Measurements from ENCODE around the gene SRSF3.
"Not testable (repeated sequence)": the region's sequence is repeated elsewhere in the genome, so short reads cannot be mapped to it uniquely, and the experiment has no call there.

SRSF3 gene

DNA sequence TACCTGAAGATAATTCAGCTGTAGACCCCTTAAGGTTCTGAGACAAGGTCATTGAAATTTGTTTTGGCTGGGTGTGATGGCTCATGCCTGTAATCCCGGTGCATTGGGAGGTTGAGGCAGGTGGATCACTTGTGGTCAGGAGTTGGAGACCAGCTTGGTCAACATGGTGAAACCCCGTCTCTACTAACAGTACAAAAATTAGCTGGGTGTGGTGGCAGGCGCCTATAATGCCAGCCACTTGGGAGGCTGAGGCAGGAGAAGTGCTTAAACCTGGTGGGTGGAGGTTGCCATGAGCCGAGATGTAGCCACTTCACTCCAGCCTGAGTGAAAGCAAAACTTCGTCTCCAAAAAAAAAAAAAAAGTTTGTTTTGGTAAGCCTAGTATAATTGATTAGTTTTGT lies 11.0 kb downstream of the SRSF3 start:
- DNase-seq (ENCODE audit: low spot score), result no peak

DNA sequence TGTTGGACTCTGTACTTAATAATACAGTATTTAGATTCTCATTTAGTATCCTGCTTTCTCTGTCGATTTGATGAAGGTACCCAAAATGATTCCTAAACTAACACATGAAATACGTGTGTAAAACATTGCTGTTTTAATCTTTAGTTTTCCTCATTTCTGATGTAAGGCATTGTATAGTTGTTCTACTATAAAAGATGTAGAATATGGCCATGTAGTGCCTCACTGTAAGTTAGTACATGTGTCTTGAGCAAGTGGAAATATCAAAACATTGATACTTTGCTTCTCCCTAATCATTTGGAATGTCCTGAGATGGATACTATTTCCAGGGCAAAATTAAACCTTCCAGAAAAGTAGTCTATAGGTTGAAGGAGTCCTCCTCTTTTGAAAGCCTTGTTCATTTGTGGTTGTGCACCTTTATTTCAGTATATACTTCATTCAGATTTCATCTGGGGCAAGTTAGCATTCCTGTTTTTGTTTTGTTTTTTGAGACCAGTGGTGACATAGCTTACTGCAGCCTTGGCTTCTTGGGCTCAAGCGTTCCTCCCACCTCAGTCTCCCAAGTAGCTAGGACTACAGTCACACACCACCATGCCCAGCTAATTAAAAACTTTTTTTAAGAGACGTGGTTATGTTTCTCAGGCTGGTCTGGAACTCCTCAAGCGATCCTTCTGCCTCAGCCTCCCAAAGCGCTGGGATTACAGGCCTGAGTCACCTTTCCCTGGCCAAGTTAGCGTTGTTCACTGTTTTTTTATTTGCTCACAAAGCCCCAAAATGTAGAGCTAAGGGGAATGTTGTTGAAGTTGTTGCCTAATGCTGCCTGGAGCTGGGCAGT lies 11.6 kb downstream of the SRSF3 start:
- DNase-seq (ENCODE audit: low spot score), result no peak

DNA sequence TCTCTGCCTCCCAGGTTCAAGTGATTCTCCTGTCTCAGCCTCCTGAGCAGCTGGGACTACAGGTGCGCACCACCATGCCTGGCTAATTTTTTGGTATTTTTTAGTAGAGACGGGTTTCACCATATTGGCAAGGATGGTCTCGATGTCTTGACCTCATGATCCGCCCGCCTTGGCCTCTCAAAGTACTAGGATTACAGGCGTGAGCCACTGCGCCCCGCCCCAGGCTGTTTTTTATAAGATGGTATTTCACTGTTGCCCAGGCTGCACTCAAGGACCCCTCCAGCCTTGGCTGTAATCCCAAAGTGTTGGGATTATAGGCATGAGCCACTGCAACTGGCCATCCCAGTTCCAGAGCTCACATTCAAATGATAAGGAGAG lies 13.1 kb downstream of the SRSF3 start:
- DNase-seq (ENCODE audit: low spot score), result not testable (repeated sequence)

DNA sequence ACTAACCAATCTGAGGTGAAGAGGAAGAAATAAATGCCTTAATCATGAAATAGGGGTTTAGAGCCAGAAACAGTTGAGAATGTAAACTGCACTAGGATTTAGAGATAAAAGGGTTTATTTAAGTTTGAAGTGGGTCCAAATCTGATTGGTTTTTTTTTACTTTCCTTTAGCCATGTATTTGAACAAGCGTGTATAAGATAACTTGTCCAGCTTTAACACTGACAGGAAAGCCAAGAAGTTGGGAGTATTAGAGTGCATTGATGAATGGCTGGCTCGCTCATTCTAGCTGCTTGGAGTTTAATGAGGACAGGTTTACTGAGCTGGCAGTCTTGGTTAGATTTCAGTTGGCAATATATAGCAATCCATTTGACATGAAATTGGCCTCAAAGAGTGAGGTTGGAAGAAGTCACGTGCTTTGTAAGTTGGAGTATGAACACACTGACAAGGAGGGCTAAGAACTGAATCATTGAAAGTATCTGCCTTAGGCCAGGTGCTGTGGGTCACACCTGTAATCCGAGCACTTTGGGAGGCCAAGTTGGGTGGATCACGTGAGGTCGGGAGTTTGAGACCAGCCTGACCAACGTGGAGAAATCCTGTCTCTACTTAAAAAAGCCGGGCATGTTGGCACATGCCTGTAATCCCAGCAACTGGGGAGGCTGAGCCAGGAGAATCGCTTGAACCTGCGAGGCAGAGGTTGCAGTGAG lies 13.7 kb downstream of the SRSF3 start:
- no peak for DNase-seq (ENCODE audit: low spot score)

DNA sequence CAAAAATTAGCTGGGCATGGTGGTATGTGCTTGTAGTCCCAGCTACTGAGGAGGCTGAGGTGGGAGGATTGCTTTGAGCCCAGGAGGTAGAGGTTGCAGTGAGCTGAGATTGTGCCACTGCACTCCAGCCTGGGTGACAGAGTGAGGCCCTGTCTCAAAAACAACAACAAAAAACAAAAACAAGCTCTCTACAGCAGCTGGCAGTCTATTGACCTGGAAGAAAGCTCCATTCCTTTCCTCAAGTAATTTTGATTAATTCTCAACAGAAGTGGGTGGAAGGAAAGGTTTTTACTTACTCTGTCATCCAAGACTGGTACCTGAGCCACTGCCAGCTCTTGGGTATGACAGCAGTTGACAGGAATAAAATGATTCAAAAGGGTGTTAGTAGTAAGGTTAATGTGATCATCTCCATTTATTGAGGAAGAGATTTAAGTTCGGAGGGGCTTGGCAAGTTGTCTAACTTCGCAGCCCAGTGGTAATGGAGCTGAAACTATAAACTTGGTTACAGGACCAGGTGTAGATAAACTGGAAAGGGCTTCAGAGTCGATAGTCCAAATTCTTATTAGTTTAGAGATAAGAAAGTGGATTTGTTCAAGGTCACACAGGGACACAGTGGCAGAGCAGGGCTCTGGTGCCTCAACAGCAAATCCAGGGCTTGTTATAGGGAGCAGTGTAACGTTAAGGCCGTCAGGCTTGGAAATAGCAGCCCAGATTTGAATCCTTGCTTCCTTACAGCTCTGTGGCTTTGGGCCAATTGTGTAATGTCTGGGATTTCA lies 14.8 kb downstream of the SRSF3 start:
- DNase-seq (ENCODE audit: low spot score), result no peak

DNA sequence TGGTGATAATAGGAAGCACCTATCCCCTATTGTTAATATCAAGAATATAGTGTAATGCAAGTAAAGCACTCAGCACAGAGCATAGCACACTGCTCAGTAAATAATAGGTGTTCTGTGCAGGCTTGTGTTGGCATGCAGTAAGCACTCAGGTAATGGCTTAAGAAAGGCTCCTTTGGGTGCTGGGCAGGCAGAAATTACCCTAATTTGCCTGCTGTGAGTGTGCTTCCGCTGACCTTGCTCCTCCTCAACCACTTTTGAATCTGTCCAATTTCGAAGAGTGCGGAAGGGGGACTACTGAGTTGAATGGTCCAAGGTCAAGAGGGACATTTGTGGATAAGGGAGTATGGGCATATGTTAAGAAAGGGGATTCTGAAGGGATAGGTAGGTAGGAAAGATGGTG lies 15.4 kb downstream of the SRSF3 start:
- DNase-seq (ENCODE audit: low spot score), result no peak

DNA sequence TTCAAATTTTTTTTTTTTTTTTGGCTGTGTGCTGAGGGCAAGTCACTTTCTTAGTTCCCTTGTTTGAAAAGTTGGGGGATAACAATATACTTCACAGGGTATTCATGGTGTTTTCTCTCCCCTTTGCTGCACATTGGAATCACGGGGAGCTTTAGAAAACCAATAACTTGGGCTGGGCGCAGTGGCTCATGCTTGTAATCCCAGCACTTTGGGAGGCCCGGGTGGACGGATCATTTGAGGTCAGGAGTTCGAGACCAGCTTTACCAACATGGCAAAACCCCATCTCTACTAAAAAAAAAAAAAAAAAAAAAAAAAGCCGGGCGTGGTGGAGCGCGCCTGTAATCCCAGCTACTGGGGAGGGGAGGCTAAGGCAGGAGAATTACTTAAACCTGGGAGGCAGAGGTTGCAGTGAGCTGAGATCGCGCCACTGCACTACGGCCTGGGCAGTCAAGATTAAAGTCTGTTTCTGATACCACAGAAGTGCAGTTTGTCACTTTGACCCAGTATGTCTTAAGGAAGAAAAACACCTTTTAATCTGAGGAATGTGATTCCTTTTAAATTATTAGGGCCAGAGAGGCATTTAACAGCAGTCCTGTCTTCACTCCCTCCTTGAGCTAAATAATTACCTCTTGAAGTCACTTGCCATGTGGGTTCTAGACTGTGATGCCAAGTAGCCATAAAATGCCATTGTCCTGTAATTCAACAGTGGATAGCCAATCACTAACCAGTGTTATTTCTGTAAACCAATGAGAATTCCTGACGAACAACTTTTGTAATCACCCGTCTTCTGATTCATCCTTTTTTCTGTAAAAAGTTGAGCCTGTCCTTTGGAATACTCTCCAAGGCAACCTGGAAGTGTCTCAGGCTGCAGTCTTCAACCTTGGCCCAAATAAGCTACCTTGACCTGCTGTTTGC lies 16.1 kb downstream of the SRSF3 start:
- DNase-seq (ENCODE audit: low spot score), result no peak

DNA sequence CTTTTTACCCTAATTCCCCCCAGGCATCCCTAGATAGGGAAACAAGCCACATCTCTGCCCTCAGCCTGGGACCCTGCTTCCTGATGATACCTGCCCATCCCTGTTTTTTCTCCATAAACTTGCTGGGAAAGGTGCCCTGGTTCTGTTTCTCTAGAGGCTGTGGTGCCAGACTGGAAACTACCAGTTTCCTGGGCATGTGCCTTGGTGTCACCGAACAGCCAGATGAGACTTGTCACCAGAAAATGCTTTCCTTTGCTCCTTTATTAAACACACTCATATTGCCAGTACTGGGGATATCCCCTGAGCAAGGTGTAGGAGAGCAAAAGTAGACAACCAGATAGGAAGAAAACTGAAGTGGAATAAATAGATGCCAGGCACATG lies 16.8 kb downstream of the SRSF3 start:
- DNase-seq (ENCODE audit: low spot score), result no peak

DNA sequence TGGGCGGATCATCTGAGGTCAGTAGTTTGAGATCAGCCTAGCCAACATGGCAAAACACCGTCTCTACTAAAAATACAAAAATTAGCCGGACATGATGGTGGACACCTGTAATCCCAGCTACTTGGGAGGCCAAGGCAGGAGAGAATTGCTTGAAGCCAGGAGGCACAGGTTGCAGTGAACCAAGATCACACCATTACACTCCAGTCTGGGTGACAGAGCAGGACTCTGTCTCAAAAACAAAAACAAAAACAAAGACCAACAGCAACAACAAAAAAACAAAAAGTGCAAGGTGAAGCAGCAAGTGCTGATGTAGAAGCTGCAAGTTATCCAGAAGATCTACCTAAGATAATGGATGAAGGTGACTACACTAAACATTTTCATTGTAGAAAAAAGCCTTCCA lies 17.5 kb downstream of the SRSF3 start:
- DNase-seq (ENCODE audit: low spot score), result not testable (repeated sequence)

DNA sequence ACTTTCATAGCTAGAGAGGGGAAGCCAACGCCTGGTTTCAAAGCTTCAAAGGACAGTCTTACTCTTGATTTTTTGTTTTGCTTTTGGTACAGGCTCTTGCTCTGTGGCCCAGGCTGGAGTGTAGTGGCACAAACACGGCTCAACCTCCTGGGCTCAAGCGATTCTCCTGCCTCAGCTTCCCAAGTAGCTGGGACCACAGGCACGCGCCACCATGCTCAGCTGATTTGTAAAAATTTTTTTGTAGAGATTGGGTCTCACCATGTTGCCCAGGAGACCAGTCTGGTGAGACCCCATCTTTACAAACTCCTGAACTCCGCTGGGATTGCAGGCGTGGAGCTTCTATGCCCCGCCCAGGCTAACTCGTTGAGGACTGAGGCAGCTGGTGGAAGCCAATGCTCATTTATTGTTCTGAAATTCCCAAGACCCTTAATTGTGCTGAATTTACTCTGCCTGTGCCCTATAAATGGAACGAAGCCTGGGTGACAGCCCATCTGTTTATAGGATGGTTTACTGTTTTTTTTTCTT lies 18.0 kb downstream of the SRSF3 start:
- no peak for DNase-seq (ENCODE audit: low spot score)

DNA sequence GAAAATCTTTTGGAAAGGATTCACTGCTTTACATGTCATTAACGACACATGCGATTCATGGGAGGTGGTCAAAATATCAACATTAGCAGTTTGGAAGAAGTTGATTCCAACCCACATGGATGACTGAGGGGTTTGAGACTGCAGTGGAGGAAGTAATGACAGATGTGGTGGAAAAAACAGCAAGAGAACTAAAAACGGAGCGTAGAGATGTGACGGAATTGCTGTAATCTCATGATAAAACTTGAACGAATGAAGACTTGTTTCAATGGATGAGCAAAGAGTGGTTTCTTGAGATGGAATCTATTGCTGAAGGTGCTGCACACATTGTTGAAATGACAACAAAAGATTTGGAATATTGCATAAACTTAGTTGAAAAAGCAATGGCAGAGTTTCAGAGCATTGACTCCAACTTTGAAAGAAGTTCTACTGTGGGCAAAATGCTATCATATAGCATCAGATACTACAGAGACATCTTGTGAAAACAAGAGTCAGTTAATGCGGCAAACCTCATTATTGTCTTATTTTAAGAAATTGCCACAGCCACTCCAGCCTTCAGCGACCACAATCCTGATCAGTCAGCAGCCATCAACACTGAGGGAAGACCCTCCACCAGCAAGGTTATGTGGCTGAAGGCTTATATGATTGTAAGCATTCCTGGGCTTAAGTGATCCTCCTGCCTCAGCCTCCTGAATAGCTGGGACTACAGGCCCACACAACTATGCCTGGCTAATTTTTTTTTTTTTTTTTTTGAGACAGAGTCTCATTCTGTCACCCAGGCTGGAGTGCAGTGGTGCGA lies 19.2 kb downstream of the SRSF3 start:
- no peak for DNase-seq (ENCODE audit: low spot score)

DNA sequence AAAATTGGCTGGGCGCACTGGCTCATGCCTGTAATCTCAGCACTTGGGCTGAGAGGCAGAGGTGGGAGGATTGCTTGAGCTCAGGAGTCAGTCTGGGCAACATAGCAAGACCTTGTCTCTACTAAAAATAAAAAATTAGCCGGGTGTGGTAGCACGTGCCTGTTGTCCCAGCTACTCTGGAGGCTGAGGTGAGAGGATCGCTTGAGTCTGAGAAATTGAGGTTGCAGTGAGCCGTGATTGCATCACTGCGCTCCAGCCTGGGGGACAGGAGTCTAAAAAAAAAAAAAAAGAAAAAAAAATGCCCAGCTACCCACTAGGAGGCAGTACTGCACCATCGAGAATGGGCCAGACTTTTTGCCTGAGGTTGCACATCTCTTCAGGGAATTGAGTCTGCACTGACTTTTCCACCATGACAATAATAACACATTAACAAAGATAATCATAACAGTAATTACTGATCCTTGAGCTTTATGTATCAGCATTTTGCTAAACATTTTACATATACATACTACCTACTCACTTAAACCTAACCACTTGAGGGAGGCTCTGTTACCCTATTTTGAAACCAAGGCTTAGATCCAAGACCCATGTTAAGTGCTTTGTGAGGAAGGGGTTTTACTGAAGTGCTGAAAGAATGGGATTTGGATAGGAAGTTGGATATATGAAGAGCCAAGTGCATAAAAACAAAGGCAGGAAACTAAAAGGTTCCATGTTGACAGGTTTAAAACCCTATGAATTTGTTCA lies 21.0 kb downstream of the SRSF3 start:
- peak; percentile 85 for DNase-seq (ENCODE audit: low spot score)

DNA sequence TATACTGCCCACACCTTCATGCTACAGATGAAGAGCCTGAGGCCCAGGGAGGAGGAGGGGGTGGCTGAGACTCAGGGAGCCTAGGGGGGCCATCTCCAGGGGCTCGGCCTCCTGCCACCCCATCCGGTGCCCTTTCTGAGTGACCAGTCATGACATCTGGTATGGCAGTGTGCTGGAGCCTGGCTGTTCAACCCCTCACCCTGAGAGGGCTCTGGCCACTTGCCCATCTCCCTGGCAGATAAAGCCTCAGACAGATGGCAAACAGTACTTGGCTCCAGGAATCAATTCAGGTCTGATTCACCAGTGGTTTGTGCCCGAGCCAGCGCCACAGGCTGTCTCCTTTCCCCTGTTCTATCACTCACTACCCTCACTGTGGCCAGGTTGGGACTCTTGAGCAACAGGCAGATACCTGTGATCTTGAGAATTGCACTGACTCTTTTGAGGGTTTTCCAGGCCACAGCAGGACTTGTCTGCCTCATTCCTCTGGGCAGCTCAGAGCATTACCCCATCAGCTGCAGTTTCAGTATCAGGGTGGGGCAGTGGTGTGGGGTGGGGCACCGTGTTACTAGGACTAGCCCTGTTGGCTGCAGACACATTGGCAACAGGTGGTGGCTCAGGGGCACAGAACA lies 22.8 kb downstream of the SRSF3 start:
- DNase-seq (ENCODE audit: low spot score), result no peak

DNA sequence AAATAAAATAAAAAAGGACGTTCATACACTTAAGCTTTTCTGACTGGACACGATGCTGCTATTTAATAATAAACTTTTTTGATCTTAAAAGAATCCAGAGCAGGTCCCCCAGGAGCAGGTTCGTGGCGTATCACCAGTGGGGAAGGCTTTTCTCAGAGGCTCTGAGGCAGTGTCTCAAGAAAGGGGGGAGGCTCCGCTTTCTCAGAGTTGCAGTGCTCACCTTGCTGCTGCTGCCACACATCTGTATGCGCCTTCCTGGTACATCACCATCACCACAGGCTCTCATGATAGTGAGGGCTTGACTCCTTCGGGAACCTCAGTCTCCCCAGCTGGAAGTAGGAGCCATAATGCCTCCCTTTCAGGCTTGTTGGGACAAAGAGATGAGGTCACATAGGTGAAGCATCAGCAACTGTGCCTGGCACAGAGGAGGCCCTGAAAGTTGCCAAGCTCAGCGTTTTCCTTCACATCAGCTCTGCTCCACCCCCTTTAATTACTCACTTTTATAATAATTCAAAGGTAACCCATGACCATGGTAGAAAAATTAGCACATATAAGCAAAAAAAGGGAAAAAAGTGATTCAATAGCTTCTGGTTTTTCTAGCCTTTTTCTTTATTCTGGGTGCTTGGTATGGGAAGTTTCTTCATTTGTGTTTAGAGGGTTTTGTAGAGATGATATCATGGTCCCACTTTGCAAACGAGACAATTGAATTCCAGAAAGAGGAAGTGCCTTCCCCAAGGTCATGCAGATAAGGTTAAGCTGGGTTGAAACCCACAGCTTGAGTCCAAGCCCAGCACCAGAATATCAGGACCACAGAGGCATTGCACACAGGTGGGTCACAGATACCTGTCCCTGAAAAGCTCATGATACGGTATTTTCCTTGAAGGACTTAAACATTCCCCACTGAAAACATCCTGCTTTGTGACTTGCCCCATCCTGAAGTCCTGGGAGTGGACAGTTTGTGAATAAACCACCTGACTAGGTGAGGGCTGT lies 24.5 kb downstream of the SRSF3 start:
- DNase-seq (ENCODE audit: low spot score), result no peak

DNA sequence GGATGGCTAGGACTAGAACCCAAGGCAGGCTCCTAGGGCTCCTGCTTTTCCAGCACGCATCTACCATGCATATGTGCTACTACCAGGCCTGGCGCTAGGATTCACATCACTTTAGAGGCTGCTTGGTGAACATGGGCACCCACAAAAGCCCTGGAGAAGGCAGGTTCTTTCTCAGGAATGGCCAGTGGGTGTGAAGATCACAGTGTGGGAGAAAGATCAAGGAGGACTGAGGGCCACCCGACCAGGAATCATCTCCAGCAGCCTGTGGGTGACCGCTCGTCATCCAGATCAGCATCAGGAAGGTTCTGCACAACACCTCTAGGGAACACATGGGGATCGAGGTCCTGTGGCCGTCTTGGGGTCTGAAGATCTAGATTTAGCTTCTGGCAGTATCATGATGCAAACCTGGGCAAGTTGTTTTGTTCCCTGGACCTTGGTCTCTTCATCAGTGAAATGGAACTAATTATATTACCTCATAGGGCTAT lies 27.3 kb downstream of the SRSF3 start:
- DNase-seq (ENCODE audit: low spot score), result no peak

DNA sequence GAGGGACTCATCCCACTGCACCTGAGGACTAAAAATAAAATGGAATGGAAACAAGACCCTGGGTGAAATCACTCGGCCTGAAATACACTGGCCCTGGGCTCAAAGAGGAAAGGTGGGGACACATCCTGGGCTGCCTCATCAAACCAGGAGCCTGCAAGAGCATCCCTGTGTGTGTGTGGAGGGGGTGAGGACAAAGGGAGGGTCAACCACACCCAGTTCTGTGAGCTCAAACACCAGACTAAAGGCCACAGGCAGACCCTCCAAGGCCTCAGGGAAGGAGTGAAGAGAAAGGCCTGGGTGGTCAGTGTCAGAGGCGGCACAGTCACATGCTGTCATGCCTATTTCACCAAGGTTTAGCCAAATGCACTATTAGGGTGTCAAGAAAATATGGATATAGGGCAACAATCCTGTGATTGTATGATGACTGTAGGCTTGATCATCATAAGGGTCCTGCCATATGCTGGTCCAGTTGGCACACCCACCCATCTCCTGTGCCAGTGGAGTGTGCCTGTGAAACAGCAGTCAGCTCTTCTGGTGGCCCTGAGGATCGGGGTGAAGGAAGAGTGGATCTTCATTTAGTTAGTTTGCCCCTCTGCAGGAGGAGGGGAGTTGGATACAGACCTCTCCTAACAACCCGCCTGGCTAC lies 28.9 kb downstream of the SRSF3 start:
- DNase-seq (ENCODE audit: low spot score), result no peak
